Activated naive CD4-positive, alpha-beta T cell (primary cell): ENCODE results near the gene MSI1.

ENCODE experiments used
- DNase-seq, 4 experiments: peaks; one replicate each; lab custom pipeline; 2025; lab: John Stamatoyannopoulos, UW

Gene MSI1

GRCh38 chr12:120321382-120322202, 47.4 kb downstream of the MSI1 start:
- no peak for DNase-seq

- peak; percentile 100 for DNase-seq
Measured at GRCh38 chr12:120317224-120318105, 51.5 kb downstream of the MSI1 start.

- DNase-seq: no peak
Measured at GRCh38 chr12:120316798-120317223, 52.2 kb downstream of the MSI1 start.

GRCh38 chr12:120314220-120314619, 54.7 kb downstream of the MSI1 start:
- DNase-seq: no peak

- peak; percentile 63 to 80 (median 68) for DNase-seq
Measured at GRCh38 chr12:120301962-120302815, 66.8 kb downstream of the MSI1 start, which contains the start of gene SIRT4. TSS of gene SIRT4 (plus strand) at chr12:120302321. CDS start at chr12:120303562, 1,241 bp downstream.

GRCh38 chr12:120292661-120293531, 76.1 kb downstream of the MSI1 start, which contains the start of gene RNU4-1:
TSS of gene RNU4-1 (minus strand) at chr12:120293237.
- DNase-seq: peak; percentile 31 to 54 (median 45)

GRCh38 chr12:120292411-120292660, 76.6 kb downstream of the MSI1 start:
- peak in 3 of 4 experiments; percentile 32 to 46 (median 41) for DNase-seq
